GM18511 (cell line): Measurements from ENCODE around the gene MRPS12.

Experiments
- ATAC-seq: cut with Tn5 transposase; IDR thresholded peaks from one replicate; pipeline ENCODE4 v1.9.1; 2021; ENCODE audit warnings: mild to moderate bottlenecking, moderate library complexity; ENCODE audit not compliant: unreplicated experiment

The MRPS12 gene

GRCh38 chr19:38970664-38971532 lies 40.2 kb downstream of the MRPS12 start:
- no peak for ATAC-seq

- ATAC-seq: no peak
Measured at GRCh38 chr19:38971672-38972071, 40.9 kb downstream of the MRPS12 start.

- no peak for ATAC-seq
Measured at GRCh38 chr19:38974624-38975213, 44.0 kb downstream of the MRPS12 start.

- ATAC-seq: no peak
Measured at GRCh38 chr19:38975214-38975860, 44.6 kb downstream of the MRPS12 start, which contains the start of gene FBXO17. Gene FBXO17, minus strand, starts transcription at chr19:38975742. Its CDS starts 25,423 bp downstream, at chr19:38950319.

GRCh38 chr19:38975861-38976271 lies 45.1 kb downstream of the MRPS12 start:
- no peak for ATAC-seq

GRCh38 chr19:38977445-38978325 lies 46.9 kb downstream of the MRPS12 start:
- ATAC-seq: peak; percentile 87

- no peak for ATAC-seq
Measured at GRCh38 chr19:38978326-38978689, 47.6 kb downstream of the MRPS12 start.

GRCh38 chr19:38979812-38980211 lies 49.1 kb downstream of the MRPS12 start:
- no peak for ATAC-seq

- no peak for ATAC-seq
Measured at GRCh38 chr19:38980583-38981374, 50.0 kb downstream of the MRPS12 start.
